Osteoblast (primary cell): Measurements from ENCODE around the gene BRICD5. TPM values are rescaled to one million over a fixed set of nuclear protein-coding genes. Genes with fewer than 3 reads are reported as not detected.
A peak's percentile ranks its signal among the peaks of the same experiment; 100 is the strongest.

Experiments
- DNase-seq: peaks from one replicate; pipeline ENCODE4 v3.0.0; 2011; ENCODE audit warnings: low spot score, mixed read lengths; ENCODE audit not compliant: insufficient read length; ENCODE audit errors: missing footprints
- H2AFZ ChIP-seq: 2 replicates; pipeline ENCODE4 v1.6.0; 2011; ENCODE audit warnings: mild to moderate bottlenecking, low read length
- H3K27ac ChIP-seq: 2 replicates; pipeline ENCODE4 v1.5.1; 2011; ENCODE audit warnings: mild to moderate bottlenecking, low read depth, low read length, moderate library complexity
- H3K27me3 ChIP-seq: 2 replicates; pipeline ENCODE4 v1.6.0; 2012; ENCODE audit warnings: mild to moderate bottlenecking, control low read depth, inconsistent platforms, low read length, moderate library complexity; ENCODE audit not compliant: insufficient read depth
- H3K36me3 ChIP-seq: 2 replicates; pipeline ENCODE4 v1.5.1; 2011; ENCODE audit warnings: mild to moderate bottlenecking, low read length, control low read depth, moderate library complexity; ENCODE audit not compliant: insufficient read depth
- H3K4me1 ChIP-seq: 2 replicates; pipeline ENCODE4 v1.5.1; 2011; ENCODE audit warnings: mild to moderate bottlenecking, low read length, control low read depth, moderate library complexity; ENCODE audit not compliant: insufficient read depth
- H3K4me2 ChIP-seq: 2 replicates; pipeline ENCODE4 v1.6.0; 2011; ENCODE audit warnings: mild to moderate bottlenecking, low read length; ENCODE audit not compliant: insufficient read depth
- H3K4me3 ChIP-seq: fragments of 200-600 bp; sonication (generic); 3 replicates; pipeline ENCODE4 v1.5.1; 2012; ENCODE audit warnings: mild to moderate bottlenecking, low read length, inconsistent platforms; ENCODE audit not compliant: insufficient read depth
- H3K79me2 ChIP-seq: 2 replicates; pipeline ENCODE4 v1.6.0; 2012; ENCODE audit warnings: mild to moderate bottlenecking, low read length, control low read depth, inconsistent platforms; ENCODE audit not compliant: insufficient read depth
- H3K9me3 ChIP-seq: 2 replicates; pipeline ENCODE4 v1.5.1; 2011; ENCODE audit warnings: low read depth, low read length, control low read depth
- H4K20me1 ChIP-seq: 2 replicates; pipeline ENCODE4 v1.6.0; 2012; ENCODE audit warnings: mild to moderate bottlenecking, low read length, control low read depth; ENCODE audit not compliant: insufficient read depth
- total RNA-seq: library from RNA; depleted of rRNA; stranded (reverse); fragments of >200 nt; gene quantifications from 2 replicates; pipeline ENCODE4 v1.2.3, GENCODE V29; 2012
- TF ChIP-seq, protein P1 (sequence below): IDR thresholded peaks from 2 replicates; pipeline ENCODE4 v1.5.1; 2011; ENCODE audit warnings: mild to moderate bottlenecking, low read depth, low read length, moderate library complexity; ENCODE audit errors: extremely low read depth

BRICD5 gene
- total RNA-seq, 1 donor, result 2.5 TPM

- peak; percentile 95 for DNase-seq
- no peaks in the 10 kb centered on the region for H3K9me3 ChIP-seq
- no peak overlapping the region for H2AFZ ChIP-seq
- H3K27ac ChIP-seq, result no peak overlapping the region
- no peak overlapping the region for H3K4me2 ChIP-seq
- peaks cover 30% of the 10 kb centered on the region for H3K36me3 ChIP-seq
- no peak overlapping the region for H3K4me3 ChIP-seq
- H4K20me1 ChIP-seq, result peaks cover 21% of the 10 kb centered on the region
- H3K27me3 ChIP-seq, result peaks cover 13% of the 10 kb centered on the region
- TF ChIP-seq, protein P1, sequence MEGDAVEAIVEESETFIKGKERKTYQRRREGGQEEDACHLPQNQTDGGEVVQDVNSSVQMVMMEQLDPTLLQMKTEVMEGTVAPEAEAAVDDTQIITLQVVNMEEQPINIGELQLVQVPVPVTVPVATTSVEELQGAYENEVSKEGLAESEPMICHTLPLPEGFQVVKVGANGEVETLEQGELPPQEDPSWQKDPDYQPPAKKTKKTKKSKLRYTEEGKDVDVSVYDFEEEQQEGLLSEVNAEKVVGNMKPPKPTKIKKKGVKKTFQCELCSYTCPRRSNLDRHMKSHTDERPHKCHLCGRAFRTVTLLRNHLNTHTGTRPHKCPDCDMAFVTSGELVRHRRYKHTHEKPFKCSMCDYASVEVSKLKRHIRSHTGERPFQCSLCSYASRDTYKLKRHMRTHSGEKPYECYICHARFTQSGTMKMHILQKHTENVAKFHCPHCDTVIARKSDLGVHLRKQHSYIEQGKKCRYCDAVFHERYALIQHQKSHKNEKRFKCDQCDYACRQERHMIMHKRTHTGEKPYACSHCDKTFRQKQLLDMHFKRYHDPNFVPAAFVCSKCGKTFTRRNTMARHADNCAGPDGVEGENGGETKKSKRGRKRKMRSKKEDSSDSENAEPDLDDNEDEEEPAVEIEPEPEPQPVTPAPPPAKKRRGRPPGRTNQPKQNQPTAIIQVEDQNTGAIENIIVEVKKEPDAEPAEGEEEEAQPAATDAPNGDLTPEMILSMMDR, result no peak
- peaks cover 6% of the 10 kb centered on the region for H3K4me1 ChIP-seq
- H3K79me2 ChIP-seq, result no peaks in the 10 kb centered on the region
Observed at GRCh38 chr16:2238838-2239675, 28.4 kb upstream of the BRICD5 start.

- no peak overlapping the region for H3K4me3 ChIP-seq
- TF ChIP-seq, protein P1, result no peak
- H3K79me2 ChIP-seq, result no peaks in the 10 kb centered on the region
Observed at GRCh38 chr16:2238150-2238837, 27.6 kb upstream of the BRICD5 start.

GRCh38 chr16:2237493-2238149 is 27.0 kb upstream of the BRICD5 start:
- TF ChIP-seq, protein P1, result no peak
- peaks cover 16% of the 10 kb centered on the region for H4K20me1 ChIP-seq
- no peak overlapping the region for H3K27ac ChIP-seq
- no peak overlapping the region for H3K4me2 ChIP-seq
- H3K36me3 ChIP-seq, result peaks cover 26% of the 10 kb centered on the region
- H3K4me1 ChIP-seq, result peaks cover 6% of the 10 kb centered on the region
- DNase-seq, result peak; percentile 89
- peaks cover 13% of the 10 kb centered on the region for H3K27me3 ChIP-seq
- no peak overlapping the region for H3K4me3 ChIP-seq
- H2AFZ ChIP-seq, result no peak overlapping the region
- no peaks in the 10 kb centered on the region for H3K79me2 ChIP-seq
- no peaks in the 10 kb centered on the region for H3K9me3 ChIP-seq

More at GRCh38 chr16:2238150-2238837, 27.6 kb upstream of the BRICD5 start:
- no peaks in the 10 kb centered on the region for H3K9me3 ChIP-seq
- peak; percentile 72 for DNase-seq
- H3K4me2 ChIP-seq, result no peak overlapping the region
- no peak overlapping the region for H3K27ac ChIP-seq
- H4K20me1 ChIP-seq, result peaks cover 18% of the 10 kb centered on the region
- no peak overlapping the region for H2AFZ ChIP-seq
- peaks cover 13% of the 10 kb centered on the region for H3K27me3 ChIP-seq
- peaks cover 30% of the 10 kb centered on the region for H3K36me3 ChIP-seq
- peaks cover 6% of the 10 kb centered on the region for H3K4me1 ChIP-seq
